Measurements from ENCODE around the gene ZNF547. TPM values are rescaled to one million over a fixed set of nuclear protein-coding genes. Genes with fewer than 3 reads are reported as not detected.

Gene ZNF547
- total RNA-seq, 3 donors from 2014 or later = 0.64 to 4.2 (median 1.6) TPM

DNA sequence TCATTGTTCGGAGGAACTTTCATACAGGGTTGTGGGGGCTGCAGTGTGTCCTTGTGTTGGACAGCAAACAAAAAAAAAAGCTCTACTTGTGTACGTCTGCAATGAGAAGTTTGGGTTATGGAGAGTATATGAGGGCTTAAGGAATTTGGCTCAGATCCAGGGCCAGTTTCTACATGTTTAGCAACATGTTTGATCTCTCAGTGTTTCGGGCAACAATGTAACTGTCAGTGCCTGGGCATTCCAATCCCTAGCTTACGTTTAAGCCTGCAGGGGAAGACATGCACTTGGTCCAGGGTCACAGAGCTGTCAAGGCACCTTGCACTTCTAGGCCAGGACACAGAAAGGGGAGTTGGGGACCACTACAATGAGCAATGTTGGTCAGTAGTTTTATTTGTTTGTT is 29.2 kb upstream of the ZNF547 start:
- Histone ChIP-seq H3K36me3 (ENCODE audit: low read depth) (no peaks in the 10 kb centered on the region), H3K9me3 (peaks cover 21% of the 10 kb centered on the region), H3K4me1 (ENCODE audit: low read depth) (no peaks in the 10 kb centered on the region), H3K4me3 (no peak overlapping the region)
- ATAC-seq (no peak), DNase-seq (no peak)
- intact Hi-C loops (cut with DNase I, micrococcal nuclease) = no loop called here
- TF ChIP-seq, protein P1, sequence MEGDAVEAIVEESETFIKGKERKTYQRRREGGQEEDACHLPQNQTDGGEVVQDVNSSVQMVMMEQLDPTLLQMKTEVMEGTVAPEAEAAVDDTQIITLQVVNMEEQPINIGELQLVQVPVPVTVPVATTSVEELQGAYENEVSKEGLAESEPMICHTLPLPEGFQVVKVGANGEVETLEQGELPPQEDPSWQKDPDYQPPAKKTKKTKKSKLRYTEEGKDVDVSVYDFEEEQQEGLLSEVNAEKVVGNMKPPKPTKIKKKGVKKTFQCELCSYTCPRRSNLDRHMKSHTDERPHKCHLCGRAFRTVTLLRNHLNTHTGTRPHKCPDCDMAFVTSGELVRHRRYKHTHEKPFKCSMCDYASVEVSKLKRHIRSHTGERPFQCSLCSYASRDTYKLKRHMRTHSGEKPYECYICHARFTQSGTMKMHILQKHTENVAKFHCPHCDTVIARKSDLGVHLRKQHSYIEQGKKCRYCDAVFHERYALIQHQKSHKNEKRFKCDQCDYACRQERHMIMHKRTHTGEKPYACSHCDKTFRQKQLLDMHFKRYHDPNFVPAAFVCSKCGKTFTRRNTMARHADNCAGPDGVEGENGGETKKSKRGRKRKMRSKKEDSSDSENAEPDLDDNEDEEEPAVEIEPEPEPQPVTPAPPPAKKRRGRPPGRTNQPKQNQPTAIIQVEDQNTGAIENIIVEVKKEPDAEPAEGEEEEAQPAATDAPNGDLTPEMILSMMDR (IDR thresholded peaks at IDR 0.05) = no peak

DNA sequence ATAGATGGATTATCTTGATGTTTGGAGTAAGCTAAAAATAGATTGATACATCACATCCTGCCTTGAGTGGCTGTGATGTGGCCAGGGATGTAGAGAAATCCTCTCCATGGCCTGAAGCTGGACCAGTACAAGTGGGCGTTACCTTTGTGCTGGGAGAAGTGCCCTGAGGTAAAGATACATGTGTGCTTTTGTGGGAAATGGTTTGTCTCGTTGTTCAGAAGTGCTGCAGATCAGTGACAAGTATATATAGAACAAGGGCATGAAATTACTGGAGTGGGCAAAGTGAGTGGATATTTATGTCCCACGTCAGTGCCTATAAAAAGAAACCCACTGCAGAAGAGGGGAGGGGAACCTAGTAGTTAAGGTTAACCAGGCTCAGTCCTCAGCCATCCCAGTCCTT is 24.5 kb upstream of the ZNF547 start:
- Histone ChIP-seq H3K4me1 (ENCODE audit: low read depth) (no peaks in the 10 kb centered on the region), H3K9me3 (no peaks in the 10 kb centered on the region), H3K36me3 (ENCODE audit: low read depth) (no peaks in the 10 kb centered on the region), H3K4me3 (no peak overlapping the region)
- TF ChIP-seq, protein P1 (IDR thresholded peaks at IDR 0.05) = no peak
- ATAC-seq (no peak), DNase-seq (no peak)
- intact Hi-C loops (cut with DNase I, micrococcal nuclease) = no loop called here

DNA sequence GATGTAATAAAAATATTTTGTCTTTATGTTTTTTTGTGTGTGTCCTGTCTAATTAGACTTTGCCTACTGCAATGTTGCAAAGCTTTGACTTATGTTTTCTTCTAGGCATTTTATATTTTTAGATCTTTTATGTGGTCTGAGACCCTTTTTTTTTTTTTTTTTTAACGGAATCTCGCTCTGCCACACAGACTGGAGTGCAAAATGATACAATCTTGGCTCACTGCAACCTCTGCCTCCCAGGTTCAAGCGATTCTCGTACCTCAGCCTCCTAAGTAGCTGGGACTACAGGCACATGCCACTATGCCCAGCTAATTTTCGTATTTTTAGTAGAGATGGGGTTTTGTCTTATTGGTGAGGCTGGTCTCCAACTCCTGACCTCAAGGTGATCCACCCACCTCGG is 20.8 kb upstream of the ZNF547 start:
- DNase-seq (no peak), ATAC-seq (no peak)
- intact Hi-C loops (cut with DNase I, micrococcal nuclease) = no loop called here
- no peaks in the 10 kb centered on the region for H3K4me1 ChIP-seq (ENCODE audit: low read depth)
- TF ChIP-seq, protein P1 (IDR thresholded peaks at IDR 0.05) = no peak
- H3K9me3 ChIP-seq = no peaks in the 10 kb centered on the region
- no peaks in the 10 kb centered on the region for H3K36me3 ChIP-seq (ENCODE audit: low read depth)
- H3K4me3 ChIP-seq = no peak overlapping the region

DNA sequence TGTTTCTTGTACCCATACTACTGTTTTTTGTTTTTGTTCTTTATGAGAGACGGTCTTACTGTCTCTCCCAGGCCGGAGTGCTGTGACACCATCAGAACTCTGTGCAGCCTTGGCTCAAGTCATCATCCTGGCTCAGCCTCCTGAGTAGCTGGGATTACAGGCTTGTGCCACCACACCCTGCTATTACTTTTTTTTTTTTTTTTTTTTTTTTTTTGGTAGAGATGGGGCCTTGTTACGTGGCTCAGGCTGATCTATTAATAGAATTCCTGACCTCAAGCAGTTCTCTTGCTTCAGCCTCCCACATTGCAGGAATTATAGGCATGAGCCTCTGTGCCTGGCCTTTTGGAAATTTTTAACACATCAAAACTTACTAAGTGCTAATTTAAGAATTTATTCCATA is 15.2 kb upstream of the ZNF547 start:
- intact Hi-C loops (cut with DNase I, micrococcal nuclease) = no loop called here
- no peak for ATAC-seq
- TF ChIP-seq, protein P1 (IDR thresholded peaks at IDR 0.05) = no peak
- no peak overlapping the region for H3K4me3 ChIP-seq
- no peak for DNase-seq
- peaks cover 5% of the 10 kb centered on the region for H3K9me3 ChIP-seq
- peaks cover 7% of the 10 kb centered on the region for H3K4me1 ChIP-seq (ENCODE audit: low read depth)
- H3K36me3 ChIP-seq (ENCODE audit: low read depth) = no peaks in the 10 kb centered on the region

DNA sequence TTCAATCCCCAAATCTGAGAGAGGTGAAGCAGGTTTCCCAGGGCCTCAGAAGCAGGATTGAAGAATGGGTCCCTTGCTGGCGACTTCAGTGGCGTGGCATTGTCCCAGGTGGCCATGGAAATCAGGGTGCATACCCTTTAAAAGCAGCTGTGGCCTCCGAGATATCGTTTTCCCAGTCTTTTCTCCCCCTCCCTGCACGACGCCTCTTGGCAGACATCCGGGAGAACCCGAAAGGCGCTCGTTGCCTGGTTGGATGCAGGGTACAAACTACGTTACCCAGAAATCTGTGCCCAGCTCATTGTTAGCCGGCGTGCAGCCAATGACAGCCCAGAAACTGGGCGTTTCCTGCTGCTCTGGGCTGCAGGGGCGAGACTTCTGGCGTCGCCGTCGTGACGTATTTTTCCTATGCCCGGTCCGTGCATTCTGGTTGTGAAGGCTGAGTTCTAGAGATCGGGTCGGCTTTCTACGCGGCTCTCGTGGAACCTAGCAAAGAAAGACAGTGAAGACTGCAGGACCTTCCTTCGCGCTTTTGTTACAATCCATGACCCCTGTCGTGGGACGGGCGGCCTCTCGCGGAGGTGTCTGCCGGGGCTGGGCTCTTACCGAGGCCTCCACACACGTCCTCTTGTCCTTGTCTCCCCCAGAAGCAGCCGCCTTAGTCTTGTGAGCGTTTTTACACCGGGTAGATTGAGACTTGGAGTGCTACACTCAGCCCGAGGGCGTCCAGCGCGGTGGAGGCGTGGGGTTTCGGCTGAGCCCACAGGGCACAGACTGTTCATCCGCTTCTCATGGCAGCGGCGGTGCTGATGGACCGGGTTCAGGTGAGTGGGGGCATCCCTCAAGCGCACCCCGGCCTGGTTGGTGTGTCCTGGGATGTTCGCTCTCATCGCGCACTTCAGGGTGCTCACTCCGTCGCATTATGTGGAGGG is 12.2 kb upstream of the ZNF547 start, which contains the start of gene ZNF304:
ZNF304 (plus strand) TSS at position 395 of the 929 bp plus-strand sequence; CDS start at position 789, 394 bp downstream.
- TF ChIP-seq, protein P1 (IDR thresholded peaks at IDR 0.05) = no peak

More for the DNA sequence above, 12.2 kb upstream of the ZNF547 start, which contains the start of gene ZNF304:
- Histone ChIP-seq H3K4me3 (peak within 1 kb of the TSS; percentile 70), H3K36me3 (ENCODE audit: low read depth) (peaks cover 3% of the 10 kb centered on the region), H3K4me1 (ENCODE audit: low read depth) (peaks cover 7% of the 10 kb centered on the region), H3K9me3 (peaks cover 33% of the 10 kb centered on the region)
- peak; percentile 92 to 94 (median 93) for DNase-seq
- ATAC-seq = peak; percentile 100
- intact Hi-C loops (cut with DNase I, micrococcal nuclease) = no loop called here
